GM19035 (cell line): ENCODE data around the gene ARHGAP27.

Experiments
- ATAC-seq: cut with Tn5 transposase; IDR thresholded peaks from one replicate; pipeline ENCODE4 v1.9.1; 2021; ENCODE audit not compliant: unreplicated experiment

Gene ARHGAP27

GRCh38 chr17:45386178-45386577 lies 46.5 kb downstream of the ARHGAP27 start:
- ATAC-seq = no peak

- peak; percentile 65 for ATAC-seq
Observed at GRCh38 chr17:45385331-45385997, 47.2 kb downstream of the ARHGAP27 start.

GRCh38 chr17:45384789-45385262 lies 47.8 kb downstream of the ARHGAP27 start:
- ATAC-seq = no peak

- no peak for ATAC-seq
Observed at GRCh38 chr17:45384047-45384788, 48.5 kb downstream of the ARHGAP27 start.

GRCh38 chr17:45383003-45383402 lies 49.7 kb downstream of the ARHGAP27 start:
- ATAC-seq = no peak

- no peak for ATAC-seq
Observed at GRCh38 chr17:45382226-45382625, 50.4 kb downstream of the ARHGAP27 start.

- ATAC-seq = no peak
Observed at GRCh38 chr17:45380991-45381390, 51.7 kb downstream of the ARHGAP27 start.

GRCh38 chr17:45380046-45380765 lies 52.5 kb downstream of the ARHGAP27 start:
- ATAC-seq = no peak

- no peak for ATAC-seq
Observed at GRCh38 chr17:45377401-45377800, 55.3 kb downstream of the ARHGAP27 start.

- no peak for ATAC-seq
Observed at GRCh38 chr17:45376171-45377005, 56.3 kb downstream of the ARHGAP27 start.

GRCh38 chr17:45374501-45374900 lies 58.2 kb downstream of the ARHGAP27 start:
- ATAC-seq = no peak

GRCh38 chr17:45372325-45372869 lies 60.3 kb downstream of the ARHGAP27 start:
- ATAC-seq = no peak

GRCh38 chr17:45371414-45372324 lies 61.0 kb downstream of the ARHGAP27 start:
- ATAC-seq = no peak

GRCh38 chr17:45370949-45371413 lies 61.7 kb downstream of the ARHGAP27 start:
- ATAC-seq = no peak

GRCh38 chr17:45369421-45369820 lies 63.2 kb downstream of the ARHGAP27 start:
- ATAC-seq = no peak

GRCh38 chr17:45368651-45369050 lies 64.0 kb downstream of the ARHGAP27 start:
- no peak for ATAC-seq

GRCh38 chr17:45367216-45367615 lies 65.5 kb downstream of the ARHGAP27 start:
- ATAC-seq = no peak

- no peak for ATAC-seq
Observed at GRCh38 chr17:45366691-45367090, 66.0 kb downstream of the ARHGAP27 start.

- ATAC-seq = no peak
Observed at GRCh38 chr17:45366049-45366448, 66.6 kb downstream of the ARHGAP27 start.
